Myocyte (in vitro differentiated cells): Measurements from ENCODE around the gene NFAM1. TPM values are rescaled to one million over a fixed set of nuclear protein-coding genes. Genes with fewer than 3 reads are reported as not detected.

Source experiments
- DNase-seq: peaks from one replicate; pipeline ENCODE4 v3.0.0-alpha.2; 2012; ENCODE audit warnings: low read depth
- total RNA-seq: library from RNA; depleted of rRNA; stranded (reverse); fragments of >200 nt; gene quantifications from 2 replicates; pipeline ENCODE4 v1.2.3, GENCODE V29; 2014

Gene NFAM1
- total RNA-seq, 1 donor from 2014 or later = not detected

DNA sequence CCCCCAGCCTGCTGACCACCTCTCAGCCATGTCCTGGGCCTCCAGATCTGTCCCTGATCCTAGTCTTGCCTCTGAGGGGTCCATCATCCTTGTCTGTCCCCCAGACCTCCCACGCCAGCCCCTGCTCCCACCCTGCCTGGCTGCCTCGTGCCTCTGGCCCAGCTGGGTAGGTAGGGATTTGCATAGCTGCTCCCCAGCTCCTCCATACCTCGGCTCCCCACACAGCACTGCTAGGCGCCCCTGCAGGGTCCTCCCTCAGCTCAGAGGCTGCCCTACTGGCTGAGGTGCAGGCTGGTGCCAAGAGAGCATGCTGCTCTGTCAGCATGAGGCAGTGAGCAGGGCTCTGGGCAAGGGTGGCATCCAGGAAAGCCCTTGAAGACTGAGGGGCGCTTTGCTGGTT is 47.7 kb downstream of the NFAM1 start:
- no peak for DNase-seq

DNA sequence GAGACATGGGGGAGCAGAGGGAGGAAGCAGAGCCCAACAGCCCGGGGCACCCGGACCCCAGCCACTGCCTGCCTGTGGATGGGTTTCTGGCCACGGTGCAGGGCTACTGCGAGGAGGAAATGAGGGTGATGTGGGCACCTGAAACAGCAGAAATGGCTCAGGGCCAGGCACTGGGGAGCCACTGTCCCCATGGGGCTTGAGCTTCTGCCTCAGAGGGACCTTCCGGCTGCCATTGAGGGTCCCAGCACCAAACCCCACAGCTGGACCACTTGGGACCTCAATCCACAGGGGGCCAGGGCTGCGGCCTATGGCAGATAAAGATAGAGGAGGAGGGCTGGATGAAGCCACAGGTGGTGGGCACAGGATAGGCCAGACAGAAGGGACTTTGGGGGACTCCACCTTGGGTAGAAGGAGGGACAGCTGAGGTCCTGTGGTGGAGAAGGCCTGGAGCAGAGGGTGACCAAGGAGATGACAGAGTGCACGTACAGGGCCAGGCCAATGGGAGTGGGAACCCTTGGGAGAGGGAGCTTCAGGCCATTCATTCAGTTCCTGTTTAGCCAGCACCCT is 48.3 kb downstream of the NFAM1 start:
- no peak for DNase-seq

DNA sequence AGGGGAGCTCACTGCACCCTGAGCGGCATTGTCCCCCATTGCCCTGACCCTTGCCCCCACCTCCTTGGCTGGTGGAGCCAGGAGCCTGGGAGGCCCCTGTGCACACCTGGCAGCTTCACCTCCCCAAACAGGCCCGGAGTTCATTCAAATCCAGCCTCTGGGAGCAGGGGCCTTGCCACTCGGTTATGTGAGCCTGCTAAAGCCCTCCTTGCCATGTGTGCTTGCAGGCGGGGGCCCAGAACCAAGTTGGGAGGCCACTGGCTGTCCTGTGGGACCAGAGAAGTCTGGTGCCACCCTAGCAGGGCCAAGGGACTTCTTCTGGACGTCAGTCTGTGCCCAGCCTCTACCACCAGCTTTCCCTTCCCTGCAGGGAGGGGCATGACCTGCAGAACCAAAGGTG is 48.9 kb downstream of the NFAM1 start:
- no peak for DNase-seq

DNA sequence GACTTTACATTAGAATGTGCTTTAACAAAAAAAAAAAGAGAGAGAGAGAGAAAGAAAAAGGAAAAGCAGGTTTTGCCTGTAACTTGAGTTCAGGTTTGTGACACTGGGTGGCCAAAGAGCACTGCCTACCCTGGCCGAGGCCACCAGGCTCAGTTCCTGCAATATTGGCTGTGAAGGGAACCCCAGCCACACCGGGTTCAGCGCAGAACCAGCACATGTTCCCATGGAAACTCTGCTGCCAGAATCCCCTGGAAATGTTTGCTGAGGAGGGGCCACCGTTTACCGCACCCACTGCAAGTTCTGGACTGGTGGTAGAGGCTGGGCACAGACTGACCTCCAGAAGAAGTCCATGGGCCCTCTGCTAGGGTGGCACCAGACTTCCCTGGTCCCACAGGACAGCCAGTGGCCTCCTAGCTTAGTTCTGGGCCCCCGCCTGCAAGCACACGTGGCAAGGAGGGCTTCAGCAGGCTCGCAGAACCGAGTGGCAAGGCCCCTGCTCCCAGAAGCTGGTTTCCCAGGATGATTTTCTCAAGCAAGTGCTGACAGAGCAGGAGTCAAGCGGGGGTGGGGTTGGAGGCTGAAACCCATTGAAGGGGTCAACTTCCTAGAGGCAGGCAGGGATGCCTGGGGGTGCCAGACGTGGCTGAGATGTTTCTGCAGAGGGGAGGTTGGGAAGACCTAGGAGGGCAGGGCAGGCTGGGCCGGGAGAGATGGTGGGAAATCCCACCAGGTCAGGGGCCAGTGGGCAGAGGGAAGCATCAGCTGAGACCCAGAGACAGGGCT is 51.2 kb downstream of the NFAM1 start:
- no peak for DNase-seq

DNA sequence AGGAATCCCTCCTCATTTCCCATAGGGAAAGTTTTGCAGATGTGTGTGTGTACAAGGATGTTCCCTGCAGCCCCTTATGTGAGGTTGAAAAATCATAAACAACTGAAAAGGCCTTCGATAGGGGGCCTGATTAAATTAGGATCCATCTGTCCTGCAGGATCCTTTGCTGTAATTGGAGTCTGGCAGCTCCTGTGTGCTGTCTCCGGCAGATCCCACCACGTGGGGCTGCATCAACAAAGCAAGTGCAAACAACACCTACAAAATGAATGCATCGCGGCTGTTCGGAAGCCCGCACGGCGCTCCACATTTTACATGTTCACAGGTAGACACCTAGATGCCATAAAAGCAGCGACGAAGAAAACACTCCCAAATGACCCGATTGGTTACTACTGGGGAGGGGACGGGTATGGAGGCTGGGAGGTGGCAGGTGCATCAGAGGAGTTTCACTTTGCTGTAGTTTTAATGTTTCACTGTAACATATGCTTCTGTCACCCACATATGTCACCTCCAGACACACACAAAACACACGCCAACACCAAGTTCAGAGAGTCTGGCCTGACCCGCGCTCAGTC is 52.2 kb downstream of the NFAM1 start:
- no peak for DNase-seq

DNA sequence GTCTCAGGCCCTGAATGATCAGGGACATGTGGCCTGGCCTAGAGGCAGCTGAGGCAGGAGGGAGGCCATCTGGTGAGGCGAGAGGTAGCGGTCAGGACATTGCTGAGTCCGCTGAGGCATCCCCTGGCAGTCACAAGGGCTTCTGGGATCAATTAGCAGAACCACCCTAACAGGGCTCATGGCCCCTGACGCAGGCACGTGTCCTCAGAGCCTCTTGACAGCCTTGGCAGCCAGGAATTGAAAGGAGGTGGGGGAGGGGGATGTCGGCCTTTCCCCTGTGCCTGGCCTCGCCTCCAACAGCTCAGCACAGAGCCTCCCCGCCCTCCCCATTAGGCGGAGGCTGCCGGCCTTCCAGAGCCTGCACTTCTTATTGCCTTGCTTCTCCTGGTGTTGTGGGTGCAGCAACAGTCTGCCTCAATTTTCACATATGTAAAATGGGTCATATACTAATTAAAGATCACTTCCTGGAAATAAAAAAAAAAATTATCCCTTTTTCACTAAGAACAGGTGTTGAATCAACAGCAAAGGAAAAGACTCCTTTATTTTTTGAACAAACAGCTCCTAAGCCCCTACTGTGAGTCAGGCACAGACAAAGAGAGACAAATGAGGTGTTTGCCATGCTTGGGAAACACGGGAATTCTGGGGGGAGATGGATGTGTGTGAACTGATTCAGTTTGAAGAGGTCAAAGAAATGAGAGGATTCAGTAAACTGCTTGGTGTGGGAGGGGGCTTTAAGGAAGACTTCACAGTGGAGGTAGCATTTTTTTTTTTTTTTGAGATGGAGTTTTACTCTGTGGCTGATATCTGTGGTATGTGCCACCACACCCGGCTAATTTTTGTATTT is 55.3 kb downstream of the NFAM1 start:
- peak; percentile 9 for DNase-seq

DNA sequence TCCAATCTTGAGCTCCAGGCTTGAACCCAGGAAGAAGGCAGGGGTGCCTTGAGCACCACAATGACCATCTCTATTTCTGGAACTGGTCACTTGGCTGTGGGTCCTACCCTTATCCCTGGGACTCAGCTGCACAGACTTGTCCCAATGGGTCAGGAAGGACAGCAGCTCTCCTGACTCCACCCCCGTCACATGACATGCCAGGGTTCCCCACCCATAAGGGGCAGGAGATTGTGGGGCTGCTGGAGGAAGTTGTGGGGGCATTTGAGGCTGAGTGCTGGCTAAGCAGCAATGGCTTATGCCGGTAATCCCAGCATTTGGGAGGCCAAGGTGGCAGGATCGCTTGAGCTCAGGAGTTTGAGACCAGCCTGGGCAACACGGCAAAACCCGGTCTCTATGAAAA is 56.2 kb downstream of the NFAM1 start:
- no peak for DNase-seq

DNA sequence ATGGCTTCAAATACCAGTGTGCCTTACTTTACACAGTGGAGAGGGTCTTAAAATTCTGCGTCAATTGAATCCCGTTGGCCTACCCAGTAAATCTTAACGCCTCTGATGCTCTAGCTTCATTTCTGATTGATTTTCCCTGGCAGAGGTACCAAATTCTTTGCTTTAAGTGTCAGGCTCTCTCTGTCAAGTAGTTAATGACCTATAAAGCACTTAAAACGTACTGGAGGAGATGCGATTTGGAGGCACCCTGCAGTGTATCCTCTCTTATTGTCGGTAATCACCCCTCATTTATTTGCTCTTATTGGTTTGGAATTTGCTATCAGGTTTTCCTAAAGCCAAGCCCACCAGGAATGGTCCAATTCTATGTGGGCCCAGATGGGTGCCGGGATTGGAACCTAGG is 59.2 kb downstream of the NFAM1 start:
- DNase-seq = no peak

DNA sequence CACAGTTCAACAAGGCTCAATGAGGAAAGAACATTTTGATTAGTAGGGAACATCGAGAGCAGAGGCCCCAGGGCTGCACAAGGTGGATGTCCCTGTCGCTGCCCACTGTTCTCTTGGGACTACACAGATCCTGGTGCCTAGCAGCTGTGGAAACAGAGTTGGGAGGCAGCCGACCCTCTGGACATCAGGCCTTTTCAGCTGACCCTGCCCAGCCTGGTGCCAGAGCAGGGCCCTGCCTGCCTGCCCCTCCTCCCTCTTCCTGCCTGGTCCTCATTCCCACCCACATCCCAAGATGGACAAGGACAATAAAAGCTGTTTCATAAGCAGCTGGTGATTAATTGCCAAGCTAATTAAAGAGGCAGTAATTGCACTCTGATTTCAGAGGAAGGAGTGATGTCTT is 60.7 kb downstream of the NFAM1 start:
- no peak for DNase-seq

DNA sequence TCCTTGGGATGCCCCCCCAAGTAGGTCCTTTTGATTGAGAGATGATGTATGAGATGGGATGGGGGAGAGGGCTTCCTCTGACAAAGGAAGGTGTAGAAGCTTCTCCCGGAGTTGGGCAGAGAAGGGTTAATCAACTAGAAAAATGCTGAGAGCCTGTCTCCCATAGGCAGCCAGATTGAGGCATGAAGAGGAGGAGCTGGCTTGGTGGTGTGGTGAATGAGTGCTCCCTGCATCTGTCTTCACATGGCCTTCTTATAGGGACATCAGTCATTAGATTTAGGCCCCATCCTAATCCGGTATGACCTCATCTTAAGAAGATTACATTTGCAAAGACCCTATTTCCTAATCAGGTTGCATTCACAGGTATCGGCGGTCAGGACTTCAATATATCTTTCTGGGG is 61.1 kb downstream of the NFAM1 start:
- DNase-seq = no peak

DNA sequence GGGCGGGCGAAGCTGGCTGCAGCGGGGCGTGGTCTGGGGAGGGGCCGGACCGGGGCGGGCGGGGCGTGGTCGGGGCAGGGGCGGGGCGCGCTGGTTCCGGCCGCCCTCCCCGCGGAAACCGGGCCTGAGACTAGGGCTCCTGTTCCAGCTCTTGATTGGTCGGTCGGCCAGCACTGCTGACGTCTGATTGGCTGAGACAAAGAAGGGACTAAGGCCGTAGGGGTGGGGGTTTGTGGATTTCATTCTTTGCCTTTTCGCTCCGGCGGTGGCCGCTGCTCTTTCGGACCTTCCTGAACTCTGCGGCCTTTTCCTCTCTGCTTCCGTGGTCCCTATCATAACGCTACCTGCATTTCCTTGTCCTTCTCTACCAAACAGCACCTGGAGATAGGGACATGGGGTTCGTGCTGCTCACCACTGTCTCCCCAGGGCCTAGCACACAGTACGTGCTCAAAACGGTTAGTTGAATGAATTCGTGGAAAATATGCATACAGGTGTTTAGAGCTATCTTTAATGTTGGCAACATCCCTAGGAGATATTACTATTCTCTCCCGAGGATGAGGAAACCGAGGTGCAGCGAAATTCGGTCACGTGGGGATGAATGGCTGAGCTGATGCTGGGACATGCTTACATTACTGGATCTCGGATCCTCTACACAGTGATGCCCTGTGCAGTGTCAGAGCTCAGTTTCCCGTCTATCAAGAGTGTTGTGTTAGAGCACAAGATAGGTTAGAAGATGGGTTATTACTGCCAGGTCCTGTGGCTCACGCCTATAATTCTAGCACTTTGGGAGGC is 62.8 kb downstream of the NFAM1 start:
- DNase-seq = peak; percentile 90

DNA sequence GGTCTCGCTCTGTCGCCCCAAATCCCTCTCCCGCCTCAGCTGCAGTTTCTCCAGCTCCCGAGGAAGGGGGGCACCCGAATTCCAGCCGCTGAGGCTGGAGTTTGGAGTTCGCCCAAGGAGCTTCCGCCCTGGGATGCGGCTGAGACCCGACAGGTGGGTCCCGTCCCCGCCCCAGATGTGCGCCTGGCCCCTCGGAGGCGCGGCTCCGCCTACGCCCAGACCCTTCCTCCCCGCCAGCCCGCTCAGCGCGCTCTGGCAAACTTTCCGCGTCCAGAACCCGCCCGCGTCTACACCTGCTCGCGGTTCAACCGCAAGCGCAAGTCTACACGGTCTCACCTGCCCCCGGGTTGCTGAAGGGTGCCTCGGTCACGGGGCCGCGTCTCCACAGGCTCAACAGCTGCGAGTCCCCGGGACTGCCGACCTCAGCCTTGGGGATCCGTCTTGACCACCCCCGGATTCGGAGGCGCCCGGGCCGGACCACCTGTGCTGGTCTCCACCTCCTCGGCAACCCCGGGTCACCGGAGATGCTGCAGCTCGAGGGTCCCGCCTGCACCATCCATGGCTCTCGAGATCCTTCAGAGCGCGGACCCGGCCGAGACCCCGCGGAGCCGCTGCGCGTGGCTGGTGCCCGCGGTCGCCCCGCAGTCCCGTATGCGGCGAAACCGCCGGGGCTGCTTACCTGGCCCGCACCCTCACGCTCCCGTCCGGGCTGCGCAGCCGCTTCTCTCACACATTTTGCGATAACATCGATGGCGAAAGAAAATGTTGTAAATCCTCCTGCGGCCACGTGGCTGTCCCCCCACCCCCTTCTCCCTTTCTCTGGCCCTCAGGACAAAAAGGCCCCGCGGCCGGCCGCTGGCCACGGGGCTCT is 63.6 kb downstream of the NFAM1 start:
- peak; percentile 62 for DNase-seq

DNA sequence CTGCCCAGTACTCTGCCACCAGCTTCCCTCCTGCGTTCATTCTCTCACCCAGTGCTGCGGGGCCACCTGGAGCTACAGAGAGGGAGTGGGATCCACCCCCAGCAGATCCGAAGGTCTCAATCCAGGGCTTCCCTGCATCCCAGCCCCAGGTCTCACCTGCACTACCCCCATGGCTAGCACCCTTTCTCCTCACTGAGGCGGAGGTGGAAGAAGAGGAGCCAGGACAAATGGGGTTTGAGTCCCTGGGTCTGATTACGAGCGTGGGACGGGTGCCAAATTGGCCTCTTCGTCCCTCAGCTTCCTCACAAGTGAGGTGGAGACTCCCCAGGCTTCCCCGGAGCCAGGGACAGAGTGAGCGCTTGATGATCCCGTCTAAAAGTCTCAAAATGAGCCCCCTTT is 64.2 kb downstream of the NFAM1 start:
- no peak for DNase-seq

DNA sequence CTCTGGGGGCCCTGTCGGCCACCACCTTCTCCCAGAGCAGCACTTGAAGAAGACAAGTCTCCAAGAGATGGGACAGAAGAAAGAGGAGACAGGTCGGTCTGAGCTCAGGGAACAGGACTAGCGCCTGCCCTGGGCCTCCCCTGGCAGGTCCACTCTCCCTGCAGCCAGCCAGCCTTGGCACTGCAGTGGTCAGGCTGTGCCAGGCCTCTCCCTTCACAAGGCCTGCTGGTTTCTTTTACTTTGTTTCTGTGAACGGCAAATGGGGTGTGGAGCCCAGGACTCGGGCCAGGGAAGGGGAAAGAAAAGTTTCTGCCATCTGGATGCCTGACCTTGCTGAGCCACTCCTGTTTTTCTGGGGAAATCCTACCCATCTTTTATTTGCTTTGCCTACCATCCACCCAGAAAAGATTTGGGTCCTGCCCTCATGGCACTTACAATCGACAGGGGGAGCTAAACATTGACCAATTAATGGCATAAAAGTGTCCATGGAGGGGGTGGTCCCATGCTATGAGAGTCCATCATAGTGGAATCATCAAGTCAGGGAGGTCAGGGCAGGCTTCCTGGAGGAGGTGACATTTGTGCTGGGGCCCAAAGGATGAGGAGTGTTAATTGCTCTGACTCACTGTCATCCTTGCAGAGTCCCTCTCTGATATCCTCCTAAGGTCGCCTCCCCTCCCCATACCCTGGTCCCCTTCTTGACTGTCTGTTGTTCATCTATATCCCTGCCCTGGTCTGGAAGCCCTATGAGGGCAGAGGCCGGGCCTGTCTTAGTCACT is 65.2 kb downstream of the NFAM1 start:
- no peak for DNase-seq

DNA sequence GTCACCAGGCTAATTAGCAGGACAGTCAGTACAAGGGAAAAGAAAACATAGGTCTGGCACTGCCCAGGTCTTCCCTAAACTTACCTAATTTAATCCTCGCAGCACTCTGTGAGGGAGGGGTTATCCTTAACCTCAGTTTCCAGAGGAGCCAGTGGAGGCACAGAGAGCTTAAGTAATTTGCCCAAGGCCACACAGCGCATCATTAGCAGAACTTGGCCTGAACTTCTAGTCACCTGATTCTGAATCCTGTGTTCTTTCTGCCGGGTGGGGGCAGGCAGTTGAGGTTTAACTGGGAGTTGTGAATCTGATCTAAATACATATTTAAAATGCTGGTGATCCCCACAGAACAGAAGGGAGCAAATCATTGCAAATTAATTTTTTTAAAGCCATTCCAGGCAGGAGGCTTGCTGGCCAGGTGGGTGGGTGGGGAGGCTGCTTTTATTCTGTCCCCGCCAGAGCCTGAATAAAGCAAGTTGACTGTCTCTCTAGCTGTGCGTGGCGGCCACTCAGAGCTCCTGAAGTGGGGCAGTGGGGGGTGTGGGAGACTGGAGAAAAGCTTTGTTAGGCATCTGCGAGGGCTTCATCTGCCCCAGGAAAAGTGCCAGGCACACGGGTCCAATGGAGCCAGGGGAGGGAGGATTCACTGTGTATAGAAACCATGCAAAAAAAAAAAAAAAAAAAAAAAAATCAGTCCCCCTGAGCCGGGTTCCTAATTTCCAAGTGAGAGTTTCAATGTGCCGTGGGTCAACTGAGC is 66.1 kb downstream of the NFAM1 start:
- DNase-seq = no peak

DNA sequence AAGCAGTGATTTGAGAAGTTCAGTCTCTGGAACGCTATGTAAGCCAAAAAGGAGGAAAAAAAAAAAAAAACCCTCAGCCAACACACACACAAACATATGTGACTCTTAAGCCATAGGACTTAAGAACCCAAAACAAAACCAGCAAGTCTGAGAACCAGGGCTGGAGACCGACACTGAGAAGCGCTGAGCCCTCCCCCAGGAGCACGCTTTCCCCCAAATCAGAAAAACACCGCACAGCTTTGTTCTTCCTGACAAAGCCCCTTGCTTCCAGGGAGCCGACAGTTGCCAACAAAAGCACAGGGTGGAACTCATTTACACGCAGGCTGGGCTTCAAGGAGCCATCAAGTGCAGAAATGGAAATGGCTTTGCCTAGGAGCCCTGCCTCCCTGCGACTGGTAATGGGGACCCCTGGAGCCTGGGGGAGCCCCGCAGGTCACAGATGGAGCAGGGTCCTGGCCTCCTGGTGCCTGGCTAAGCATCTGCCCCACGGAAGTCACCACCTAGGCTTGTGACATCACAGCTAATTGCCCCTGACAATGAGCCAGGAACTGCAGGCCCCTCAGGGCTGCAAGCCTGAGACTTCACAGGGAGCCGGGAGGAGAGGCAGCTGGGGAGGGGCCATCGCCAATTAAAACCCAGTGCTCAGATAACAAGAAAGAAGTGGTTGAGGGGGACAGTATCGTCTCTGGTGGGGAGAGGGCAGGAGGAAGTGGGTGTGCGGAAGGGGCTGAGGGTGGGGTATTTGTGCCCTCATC is 66.9 kb downstream of the NFAM1 start:
- no peak for DNase-seq

DNA sequence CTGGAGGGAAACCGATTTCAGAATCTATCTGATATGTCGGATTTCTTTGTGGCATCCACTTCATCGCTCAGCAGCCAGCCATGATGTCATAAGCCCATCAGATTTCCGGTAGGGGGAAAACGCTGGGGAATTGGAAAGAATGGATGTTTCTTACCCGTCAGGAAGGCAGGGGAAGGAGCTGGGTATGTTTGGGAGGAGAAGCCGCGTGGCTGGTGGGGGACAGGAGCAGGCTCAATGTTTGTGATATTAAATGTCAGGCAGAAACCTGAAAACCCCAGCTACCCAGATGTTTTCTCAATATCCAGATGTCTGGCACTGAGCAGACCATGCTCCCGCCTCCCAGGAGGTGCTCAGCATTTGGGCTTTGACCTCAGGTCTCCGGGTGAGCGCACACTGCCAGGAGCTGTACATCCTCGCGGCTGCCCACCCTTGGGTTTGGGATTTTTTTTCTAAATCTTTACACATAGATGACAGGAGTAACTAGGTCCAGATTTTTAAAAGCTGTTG is 67.5 kb downstream of the NFAM1 start:
- no peak for DNase-seq

DNA sequence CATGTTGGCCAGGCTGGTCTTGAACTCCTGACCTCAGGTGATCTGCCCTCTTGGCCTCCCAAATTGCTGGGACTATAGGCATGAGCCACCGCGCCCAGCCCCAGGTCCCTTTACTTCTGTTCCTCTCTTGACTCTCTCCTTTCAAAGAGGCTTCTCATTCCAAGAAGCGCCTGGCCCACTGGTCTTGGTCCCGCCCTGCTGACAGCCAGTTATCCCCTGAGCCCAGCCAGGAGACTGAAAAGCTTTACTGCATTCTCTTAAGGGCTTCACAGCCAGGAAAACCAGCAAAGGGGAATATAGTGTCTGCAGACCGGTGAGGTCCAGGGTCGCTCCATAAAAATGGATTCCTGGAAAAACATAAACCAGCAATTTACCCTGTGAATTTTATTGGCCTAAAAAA is 68.3 kb downstream of the NFAM1 start:
- DNase-seq = no peak
